Measurements from ENCODE around the gene PARL.

- TF ChIP-seq CTCF (IDR thresholded peaks at IDR 0.05; ENCODE audit: low read length) (no peak), EZH2phosphoT487 (IDR thresholded peaks at IDR 0.05; ENCODE audit: low read length) (no peak)
These were observed 76.8 kb downstream of the PARL start for GRCh38 chr3:183807881-183808280.

Measured in MM.1S (cell line).